Adrenal gland (tissue), 5 donors: ENCODE results near the gene ESR2.

Experiments
- POLR2A ChIP-seq, 2 donors: fragments of 450-650 bp; IDR thresholded peaks; one replicate each; pipeline ENCODE4 v1.6.1; 2017; ENCODE audit warnings: antibody characterized with exemption in 2 of 2, mild to moderate bottlenecking in 2 of 2, moderate library complexity in 1 of 2
- TF ChIP-seq, protein P1 (sequence below), 6 experiments: fragments of 450-650 bp in 4 of 6; fragments of 200-600 bp in 2 of 6; sonication (generic) in 1 of 6; IDR thresholded peaks; 1 replicate in 5 of 6; 2 replicates in 1 of 6; pipeline versions ENCODE4 v1.5.1 to v1.8.0; 2016 to 2021; ENCODE audit warnings: antibody characterized with exemption in 6 of 6, mild to moderate bottlenecking in 2 of 6, moderate library complexity in 1 of 6
- donor health status: DM: no; HTN: no; CAD: no.

DNA sequence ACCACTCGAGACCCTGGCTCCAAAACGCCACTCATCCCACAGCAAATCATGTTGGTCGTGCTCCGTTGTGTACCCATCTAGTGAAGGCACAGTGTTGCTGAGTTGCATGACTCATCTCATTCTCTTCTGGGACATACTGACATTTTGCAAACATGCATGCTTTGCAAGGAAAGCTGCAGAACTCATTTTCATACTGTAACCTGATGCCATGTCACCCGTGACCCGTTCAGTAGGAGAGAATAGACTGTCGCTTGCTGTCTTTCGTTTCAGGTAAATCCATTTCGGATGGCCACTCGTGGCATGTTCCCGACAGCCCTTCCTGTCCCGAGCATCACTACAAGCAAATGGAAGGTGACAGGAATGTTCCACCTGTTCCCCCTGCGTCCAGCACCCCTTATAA lies 78.2 kb downstream of the ESR2 start:
- TF ChIP-seq, protein P1, sequence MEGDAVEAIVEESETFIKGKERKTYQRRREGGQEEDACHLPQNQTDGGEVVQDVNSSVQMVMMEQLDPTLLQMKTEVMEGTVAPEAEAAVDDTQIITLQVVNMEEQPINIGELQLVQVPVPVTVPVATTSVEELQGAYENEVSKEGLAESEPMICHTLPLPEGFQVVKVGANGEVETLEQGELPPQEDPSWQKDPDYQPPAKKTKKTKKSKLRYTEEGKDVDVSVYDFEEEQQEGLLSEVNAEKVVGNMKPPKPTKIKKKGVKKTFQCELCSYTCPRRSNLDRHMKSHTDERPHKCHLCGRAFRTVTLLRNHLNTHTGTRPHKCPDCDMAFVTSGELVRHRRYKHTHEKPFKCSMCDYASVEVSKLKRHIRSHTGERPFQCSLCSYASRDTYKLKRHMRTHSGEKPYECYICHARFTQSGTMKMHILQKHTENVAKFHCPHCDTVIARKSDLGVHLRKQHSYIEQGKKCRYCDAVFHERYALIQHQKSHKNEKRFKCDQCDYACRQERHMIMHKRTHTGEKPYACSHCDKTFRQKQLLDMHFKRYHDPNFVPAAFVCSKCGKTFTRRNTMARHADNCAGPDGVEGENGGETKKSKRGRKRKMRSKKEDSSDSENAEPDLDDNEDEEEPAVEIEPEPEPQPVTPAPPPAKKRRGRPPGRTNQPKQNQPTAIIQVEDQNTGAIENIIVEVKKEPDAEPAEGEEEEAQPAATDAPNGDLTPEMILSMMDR (IDR thresholded peaks at IDR 0.05), result no peak
- no peak for TF ChIP-seq POLR2A (IDR thresholded peaks at IDR 0.05)
